DMS79 (cell line): Measurements from ENCODE around the gene CAPG.

Source experiments
- DNase-seq: peaks from one replicate; lab custom pipeline; 2025; lab: John Stamatoyannopoulos, UW

CAPG gene

DNA sequence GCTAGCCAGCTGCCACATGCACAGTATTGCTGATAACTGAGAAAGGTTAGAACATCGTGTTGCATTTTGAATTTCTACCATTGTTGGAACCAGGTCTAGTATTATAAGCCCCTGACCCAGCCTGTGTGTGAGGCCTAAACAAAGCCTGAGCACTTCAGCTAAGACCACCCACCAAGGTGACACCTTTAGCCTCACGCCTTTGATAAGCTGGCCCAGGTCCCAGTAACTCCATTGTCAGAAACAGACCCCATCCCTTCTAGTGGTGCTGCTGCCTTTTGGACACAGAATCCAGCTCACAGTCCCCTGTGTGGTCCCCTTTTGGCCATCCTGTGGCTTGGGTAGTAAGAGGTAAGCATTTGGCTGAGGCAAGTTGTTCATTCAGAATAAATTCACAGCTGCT, 54.0 kb downstream of the CAPG start:
- DNase-seq = no peak

DNA sequence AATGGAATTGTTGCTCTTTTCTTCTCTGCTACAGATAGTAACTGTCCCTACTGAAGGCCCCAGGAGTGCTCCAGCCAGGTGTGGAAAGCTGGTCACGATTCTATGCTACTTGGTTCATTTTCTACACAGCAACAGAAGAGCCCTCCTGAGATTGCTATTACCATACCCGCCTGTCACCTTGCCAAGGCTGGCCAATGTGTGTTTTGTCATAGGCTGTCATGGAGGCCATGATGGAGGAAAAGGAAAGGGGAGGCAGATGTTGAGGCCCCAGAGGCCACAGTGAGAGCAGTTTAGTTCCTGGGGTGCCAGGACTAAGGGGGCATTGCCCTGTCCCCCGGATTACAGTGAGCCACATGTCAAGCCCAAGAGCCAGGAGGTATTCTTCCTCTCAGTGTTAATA, 54.6 kb downstream of the CAPG start:
- DNase-seq = no peak

DNA sequence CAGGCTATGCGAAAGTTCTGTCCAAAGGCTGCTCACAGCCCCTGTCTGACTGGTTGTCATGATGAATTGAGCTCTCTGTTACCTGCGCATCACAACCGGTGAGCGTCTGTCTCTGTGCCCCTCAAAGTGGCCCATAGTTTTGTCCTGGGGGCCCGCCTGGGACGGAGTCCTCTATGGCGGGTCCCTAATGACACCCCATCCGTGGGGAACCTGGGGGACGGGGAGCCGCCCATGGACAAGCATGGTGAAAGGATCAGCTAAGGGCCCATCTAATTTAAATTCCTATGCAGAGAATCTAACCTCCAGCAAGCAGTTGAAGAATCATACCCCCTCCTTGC, 55.1 kb downstream of the CAPG start:
- no peak for DNase-seq

DNA sequence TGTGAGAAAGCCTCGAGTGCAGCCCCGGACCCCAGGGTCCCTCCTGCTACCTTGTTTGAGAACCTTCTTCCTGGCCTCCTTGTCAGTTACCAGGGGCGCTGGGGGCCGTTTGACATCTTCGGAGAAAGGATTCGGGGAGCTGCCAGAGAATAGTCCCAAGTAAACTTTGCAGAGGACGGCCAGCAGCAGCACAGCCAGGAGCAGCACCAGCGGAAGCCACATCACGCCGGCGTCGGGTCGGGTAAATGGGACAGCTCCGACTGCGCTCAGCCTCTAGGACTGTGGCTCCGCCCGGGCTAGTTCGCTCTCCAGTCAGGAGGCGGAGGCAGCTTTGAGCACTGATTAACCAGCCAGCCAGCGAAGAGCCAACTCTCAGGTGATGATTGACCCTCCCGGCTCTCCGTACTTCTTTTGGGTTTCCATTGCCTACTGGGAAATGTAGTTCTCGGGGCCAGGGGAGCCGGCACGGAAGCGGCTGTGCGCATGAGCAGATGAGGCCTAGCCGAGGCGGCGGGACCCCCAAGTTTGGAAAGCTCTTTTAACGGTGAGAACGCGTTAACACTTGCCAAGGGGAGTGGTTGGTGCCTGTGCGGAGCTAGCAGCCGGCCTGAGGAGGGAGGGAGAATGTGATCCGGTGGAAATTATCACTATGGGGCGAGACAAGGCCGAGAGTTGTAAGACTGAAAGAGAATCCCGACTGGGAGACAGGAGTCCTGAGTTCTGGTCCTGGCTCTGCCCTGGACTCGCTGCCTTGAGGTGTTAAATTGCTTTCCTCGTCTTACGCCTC, 55.7 kb downstream of the CAPG start, which contains the start of the genes ELMOD3 and RETSAT:
Gene ELMOD3, plus strand, starts transcription at position 484 of the 787 bp plus-strand sequence. CDS start 2,430 bp downstream, outside the sequence.
Gene RETSAT, minus strand, starts transcription at position 243 of the 787 bp plus-strand sequence. Its CDS starts 21 bp downstream, at position 222.
- peak; percentile 97 for DNase-seq

DNA sequence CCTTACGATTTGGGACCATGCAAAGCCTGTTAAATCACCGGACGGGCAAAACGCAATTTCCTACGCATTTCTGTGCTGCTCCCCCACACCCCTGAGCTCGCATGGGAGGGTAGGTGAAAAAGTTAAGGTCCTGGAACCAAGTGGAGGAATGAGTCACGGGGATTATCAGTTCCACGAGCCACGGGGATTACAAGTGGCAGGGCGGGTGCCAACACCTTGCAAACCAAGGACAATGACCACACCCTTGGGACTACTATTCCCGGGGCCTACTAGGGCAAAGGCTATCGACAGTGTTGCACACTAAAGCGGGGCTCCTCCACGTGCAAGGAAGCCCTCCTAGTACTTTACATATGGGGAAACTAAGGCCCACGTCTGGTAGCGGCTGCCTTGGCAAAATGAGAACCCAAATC, 56.3 kb downstream of the CAPG start:
- no peak for DNase-seq

DNA sequence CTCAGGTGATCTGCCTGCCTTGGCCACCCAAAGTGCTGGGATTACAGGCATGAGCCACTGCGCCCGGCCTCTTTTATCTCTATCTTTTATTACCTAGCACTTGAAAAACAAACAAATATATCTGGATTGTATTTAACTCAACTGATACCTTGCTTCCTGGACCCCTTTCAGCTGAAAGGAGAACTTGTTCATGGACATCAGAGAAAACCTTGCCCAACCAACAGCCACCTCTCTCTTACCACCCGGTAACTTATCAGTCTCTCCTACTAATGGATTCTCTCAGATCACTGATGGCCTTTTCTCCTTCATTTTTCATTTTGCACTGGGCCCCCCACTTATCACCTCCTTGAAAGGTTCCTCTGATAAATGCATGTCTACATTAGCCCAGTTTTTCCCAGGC, 62.6 kb downstream of the CAPG start:
- DNase-seq = no peak
